H9 (cell line): ENCODE data around the gene HTRA3. TPM values are rescaled to one million over a fixed set of nuclear protein-coding genes. Genes with fewer than 3 reads are reported as not detected.

Experiments
- DNase-seq: peaks from one replicate; pipeline ENCODE4 v3.0.0-alpha.2; 2017
- H2AFZ ChIP-seq: one replicate; pipeline ENCODE4 v1.6.1; 2013; ENCODE audit warnings: mild to moderate bottlenecking, low read length, control low read depth, moderate library complexity
- H2AK5ac ChIP-seq: 2 replicates; pipeline ENCODE4 v1.6.1; 2013; ENCODE audit warnings: low read length, control low read depth, mixed read lengths; ENCODE audit not compliant: insufficient read length
- H2BK120ac ChIP-seq: one replicate; pipeline ENCODE4 v1.6.1; 2013; ENCODE audit warnings: low read depth, mild to moderate bottlenecking, low read length, control low read depth, inconsistent platforms; ENCODE audit not compliant: poor library complexity, severe bottlenecking
- H2BK12ac ChIP-seq: 2 replicates; pipeline ENCODE4 v1.6.1; 2013; ENCODE audit warnings: low read length, control low read depth, mixed read lengths, low read depth; ENCODE audit not compliant: insufficient read length
- H2BK15ac ChIP-seq: 2 replicates; pipeline ENCODE4 v1.6.1; 2013; ENCODE audit warnings: low read depth, low read length, control low read depth
- H2BK20ac ChIP-seq: one replicate; pipeline ENCODE4 v1.6.1; 2013; ENCODE audit warnings: low read depth, mild to moderate bottlenecking, low read length, control low read depth, inconsistent platforms; ENCODE audit not compliant: poor library complexity, severe bottlenecking
- H2BK5ac ChIP-seq: 2 replicates; pipeline ENCODE4 v1.6.1; 2013; ENCODE audit warnings: low read length, control low read depth, mixed read lengths; ENCODE audit not compliant: insufficient read length
- H3K14ac ChIP-seq: 2 replicates; pipeline ENCODE4 v1.6.1; 2013; ENCODE audit warnings: low read length, control low read depth; ENCODE audit not compliant: insufficient read depth
- H3K18ac ChIP-seq: 2 replicates; pipeline ENCODE4 v1.6.1; 2013; ENCODE audit warnings: low read depth, mild to moderate bottlenecking, mixed read lengths, low read length, control low read depth; ENCODE audit not compliant: insufficient read length
- H3K23ac ChIP-seq: 2 replicates; pipeline ENCODE4 v1.6.1; 2013; ENCODE audit warnings: low read length, control low read depth, mixed read lengths, low read depth; ENCODE audit not compliant: insufficient read length
- H3K23me2 ChIP-seq: 2 replicates; pipeline ENCODE4 v1.6.1; 2013; ENCODE audit warnings: low read depth, mild to moderate bottlenecking, mixed read lengths, low read length, control low read depth; ENCODE audit not compliant: insufficient read length, poor library complexity, severe bottlenecking
- H3K27ac ChIP-seq: 2 replicates; pipeline ENCODE4 v1.5.1; 2013; ENCODE audit warnings: low read length, control low read depth, mixed read lengths, low read depth; ENCODE audit not compliant: insufficient read length
- H3K27me3 ChIP-seq: 2 replicates; pipeline ENCODE4 v1.6.1; 2013; ENCODE audit warnings: low read length, control low read depth, inconsistent platforms; ENCODE audit not compliant: insufficient read depth
- H3K4ac ChIP-seq: 2 replicates; pipeline ENCODE4 v1.6.1; 2013; ENCODE audit warnings: low read depth, mild to moderate bottlenecking, control low read depth, inconsistent platforms, low read length, moderate library complexity
- H3K4me1 ChIP-seq: 2 replicates; pipeline ENCODE4 v1.6.1; 2013; ENCODE audit warnings: low read length, control low read depth, inconsistent platforms; ENCODE audit not compliant: insufficient read depth
- H3K4me2 ChIP-seq: 2 replicates; pipeline ENCODE4 v1.6.1; 2013; ENCODE audit warnings: low read length, control low read depth, mixed read lengths; ENCODE audit not compliant: insufficient read length, insufficient read depth
- H3K56ac ChIP-seq: 2 replicates; pipeline ENCODE4 v1.6.1; 2013; ENCODE audit warnings: low read depth, mild to moderate bottlenecking, mixed read lengths, low read length, control low read depth; ENCODE audit not compliant: insufficient read length
- H3K79me1 ChIP-seq: 2 replicates; pipeline ENCODE4 v1.6.1; 2013; ENCODE audit warnings: low read depth, mild to moderate bottlenecking, moderate library complexity, low read length, control low read depth, inconsistent platforms; ENCODE audit not compliant: insufficient read depth, poor library complexity, severe bottlenecking
- H3K79me2 ChIP-seq: 2 replicates; pipeline ENCODE4 v1.6.1; 2013; ENCODE audit warnings: low read length, control low read depth, inconsistent platforms; ENCODE audit not compliant: insufficient read depth
- H3K9ac ChIP-seq: 2 replicates; pipeline ENCODE4 v1.6.1; 2013; ENCODE audit warnings: low read length, control low read depth, mixed read lengths; ENCODE audit not compliant: insufficient read length; ENCODE audit errors: extremely low read depth
- H3K9me3 ChIP-seq: one replicate; pipeline ENCODE4 v1.6.1; 2013; ENCODE audit warnings: low read depth, low read length, inconsistent platforms; ENCODE audit not compliant: control insufficient read depth
- H3T11ph ChIP-seq: one replicate; pipeline ENCODE4 v1.6.1; 2013; ENCODE audit warnings: mild to moderate bottlenecking, low read length, control low read depth, inconsistent platforms
- H4K20me1 ChIP-seq: one replicate; pipeline ENCODE4 v1.6.1; 2013; ENCODE audit not compliant: control insufficient read depth, insufficient read length, insufficient read depth
- H4K5ac ChIP-seq: 2 replicates; pipeline ENCODE4 v1.6.1; 2013; ENCODE audit warnings: low read depth, mild to moderate bottlenecking, mixed read lengths, low read length, control low read depth; ENCODE audit not compliant: insufficient read length
- H4K8ac ChIP-seq: replicated peaks from 2 replicates; pipeline ENCODE4 v1.6.1; 2013; ENCODE audit warnings: low read length, control low read depth, mixed read lengths, low read depth; ENCODE audit not compliant: insufficient read length
- H4K91ac ChIP-seq: 2 replicates; pipeline ENCODE4 v1.6.1; 2013; ENCODE audit warnings: low read depth, mild to moderate bottlenecking, moderate library complexity, mixed read lengths, low read length, control low read depth; ENCODE audit not compliant: insufficient read length
- H3K27ac Mint-ChIP-seq, 3 experiments: 2 replicates in 2 of 3; 3 replicates in 1 of 3; pipeline ENCODE4 v1.8.0; 2020 to 2021; ENCODE audit warnings: mixed read lengths in 3 of 3, mild to moderate bottlenecking in 1 of 3, moderate library complexity in 1 of 3
- H3K27me3 Mint-ChIP-seq: 2 replicates; pipeline ENCODE4 v1.8.0; 2021; ENCODE audit warnings: low read depth, mild to moderate bottlenecking, moderate library complexity, mixed read lengths
- H3K36me3 Mint-ChIP-seq, 3 experiments: 2 replicates in 2 of 3; 3 replicates in 1 of 3; pipeline ENCODE4 v1.8.0; 2020 to 2021; ENCODE audit warnings: low read depth in 3 of 3, mixed read lengths in 3 of 3; ENCODE audit not compliant: insufficient read depth in 1 of 3
- H3K4me1 Mint-ChIP-seq, 2 experiments: 2 replicates each; pipeline ENCODE4 v1.8.0; 2020; ENCODE audit warnings: mixed read lengths in 2 of 2
- H3K4me3 Mint-ChIP-seq, 2 experiments: 2 replicates in 1 of 2; 3 replicates in 1 of 2; pipeline ENCODE4 v1.8.0; 2020 to 2021; ENCODE audit warnings: mild to moderate bottlenecking in 2 of 2, mixed read lengths in 2 of 2, moderate library complexity in 1 of 2
- H3K9me3 Mint-ChIP-seq, 2 experiments: 2 replicates in 1 of 2; 3 replicates in 1 of 2; pipeline ENCODE4 v1.8.0; 2020; ENCODE audit warnings: mild to moderate bottlenecking in 2 of 2, mixed read lengths in 2 of 2, moderate library complexity in 1 of 2
- CTCF ChIP-seq: fragments of 200-600 bp; sonication (generic); conservative IDR thresholded peaks from 3 replicates; pipeline ENCODE4 v1.8.0; 2021; ENCODE audit warnings: antibody characterized with exemption, mild to moderate bottlenecking
- WGBS: extraction: QIAGEN DNeasy Blood & Tissue Kit; methylation state at CpG from one replicate; pipeline ENCODE4 v1.1.7; 2013; ENCODE audit warnings: missing lambda C conversion rate, low lambda C conversion rate, mixed read lengths; ENCODE audit not compliant: insufficient read length; ENCODE audit errors: extremely low coverage; 5-methylcytosine and 5-hydroxymethylcytosine counted together
- total RNA-seq: library from RNA; stranded (reverse); gene quantifications from 2 replicates; pipeline ENCODE4 v1.2.1, GENCODE V29; 2021

The HTRA3 gene
- total RNA-seq, 1 experiment from 2014 or later, result 3.0 TPM

- no peak overlapping the region for H2BK15ac ChIP-seq
- H3K4ac ChIP-seq, result no peak overlapping the region
- no peaks in the 10 kb centered on the region for H3K23me2 ChIP-seq
- H3T11ph ChIP-seq, result no peak overlapping the region
- no peaks in the 10 kb centered on the region for H3K79me1 ChIP-seq
- Mint-ChIP-seq H3K27me3 (no peaks in the 10 kb centered on the region), H3K9me3 (peaks cover 0 to 8% of the 10 kb centered on the region in 2 experiments; a peak in 2 of 5 replicates), H3K4me1 (0 out of 4 replicates have a peak, but pooled peaks cover 0 to 3% of the 10 kb centered on the region in 2 experiments), H3K36me3 (no peaks in the 10 kb centered on the region; a peak in 1 of 7 replicates), H3K4me3 (no peak overlapping the region), H3K27ac (no peak overlapping the region)
- no peak overlapping the region for H4K8ac ChIP-seq
- H4K5ac ChIP-seq, result no peak overlapping the region
- no peaks in the 10 kb centered on the region for H4K20me1 ChIP-seq
- H3K9ac ChIP-seq, result no peak overlapping the region
- H3K79me2 ChIP-seq, result no peaks in the 10 kb centered on the region
- no peak overlapping the region for H2AFZ ChIP-seq
- no peak overlapping the region for H2BK12ac ChIP-seq
- H3K18ac ChIP-seq, result no peak overlapping the region
- no peak overlapping the region for H3K23ac ChIP-seq
- no peaks in the 10 kb centered on the region for H3K4me1 ChIP-seq
- no peaks in the 10 kb centered on the region for H3K27me3 ChIP-seq
- no peak for TF ChIP-seq CTCF
- H3K4me2 ChIP-seq, result no peak overlapping the region
- no peak overlapping the region for H3K56ac ChIP-seq
- H3K27ac ChIP-seq, result no peak overlapping the region
- no peak for DNase-seq
- H2BK20ac ChIP-seq, result no peak overlapping the region
- H3K14ac ChIP-seq, result no peak overlapping the region
- H4K91ac ChIP-seq, result no peak overlapping the region
- H2BK5ac ChIP-seq, result no peak overlapping the region
- H3K9me3 ChIP-seq, result no peaks in the 10 kb centered on the region
- no peak overlapping the region for H2BK120ac ChIP-seq
- no CpG with 5 or more reads among the region's 3 CpGs for WGBS
- no peak overlapping the region for H2AK5ac ChIP-seq
These were observed 19.3 kb upstream of the HTRA3 start for GRCh38 chr4:8250227-8250626.
